BLaER1 treated with 17β-estradiol and CSF1 and Interleukin-3, amounts not matched to agents 10 nM and 100 nM (cell line): ENCODE data around the gene MMP23B.

ENCODE experiments used
- H3K27ac ChIP-seq, 11 experiments: shearing (Covaris generic); formaldehyde crosslinking; 2 replicates each; pipeline ENCODE4 v1.8.1; 2022
- H3K27me3 ChIP-seq, 11 experiments: shearing (Covaris generic); formaldehyde crosslinking; 2 replicates each; pipeline ENCODE4 v1.8.1; 2022
- H3K36me3 ChIP-seq, 11 experiments: shearing (Covaris generic); formaldehyde crosslinking; 2 replicates each; pipeline ENCODE4 v1.8.1; 2022
- H3K4me1 ChIP-seq, 10 experiments: shearing (Covaris generic); formaldehyde crosslinking; 2 replicates each; pipeline ENCODE4 v1.8.1; 2022
- H3K4me2 ChIP-seq, 11 experiments: shearing (Covaris generic); formaldehyde crosslinking; 2 replicates each; pipeline ENCODE4 v1.8.1; 2022
- H3K4me3 ChIP-seq, 10 experiments: shearing (Covaris generic); formaldehyde crosslinking; 2 replicates each; pipeline ENCODE4 v1.8.1; 2022
- H3K9ac ChIP-seq, 11 experiments: shearing (Covaris generic); formaldehyde crosslinking; 2 replicates each; pipeline ENCODE4 v1.8.1; 2022
- H3K9me3 ChIP-seq, 11 experiments: shearing (Covaris generic); formaldehyde crosslinking; replicated peaks in 1 of 11; 2 replicates each; pipeline ENCODE4 v1.8.1; 2022
- H4K20me1 ChIP-seq, 11 experiments: shearing (Covaris generic); formaldehyde crosslinking; 2 replicates each; pipeline ENCODE4 v1.8.1; 2022
- Cebpa-rat ChIP-seq, 11 experiments: shearing (Covaris generic); IDR thresholded peaks; 2 replicates each; pipeline ENCODE4 v1.8.1; 2022

The MMP23B gene

DNA sequence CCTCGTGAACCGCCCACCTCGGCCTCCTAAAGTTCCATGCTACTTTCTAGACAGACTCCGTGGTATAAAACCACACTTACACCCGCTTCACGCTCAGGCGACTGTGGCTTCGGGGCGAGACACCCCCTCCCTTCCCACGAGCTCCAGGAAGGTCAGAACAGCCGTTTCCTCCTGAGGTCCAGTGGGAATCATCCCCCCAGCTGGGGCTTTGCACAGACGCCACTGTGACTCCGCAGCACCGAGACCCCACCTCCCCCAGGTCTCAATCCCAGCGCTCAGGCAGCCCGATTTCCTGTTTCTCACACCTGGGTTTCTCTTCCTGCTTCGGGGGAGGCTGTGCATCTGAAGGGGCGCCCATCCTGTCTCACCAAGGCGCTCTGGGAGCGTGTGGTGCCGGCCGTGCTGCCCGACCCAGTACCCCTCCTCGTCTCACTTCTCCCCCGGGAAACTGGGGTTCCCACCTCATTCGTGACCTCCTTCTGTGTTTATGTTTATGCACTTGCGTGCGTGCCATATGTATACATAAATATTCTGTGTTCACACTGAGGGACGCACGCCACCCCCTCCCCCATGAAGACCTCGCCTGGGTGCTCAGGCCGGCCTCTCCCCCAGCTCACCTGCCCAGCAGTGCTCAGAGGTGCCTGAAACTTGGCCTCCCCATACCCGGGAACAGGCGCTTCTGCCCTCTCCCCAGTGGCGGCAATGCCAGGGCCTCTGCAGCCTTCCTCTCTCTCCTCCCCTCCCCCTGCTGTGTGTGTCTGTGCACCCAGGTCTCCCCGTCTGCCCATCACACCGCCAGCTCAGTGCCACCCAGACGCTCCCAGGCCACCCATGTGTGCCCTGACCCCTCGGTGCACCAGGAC lies 46.0 kb downstream of the MMP23B start:
- H3K27ac ChIP-seq = peak overlapping the region in 10 of 11 experiments; percentile 22 to 82 (median 70); a peak in 20 of 22 replicates
- H3K4me1 ChIP-seq = peaks cover 33 to 70% (median 59%) of the 10 kb centered on the region in 10 experiments
- H4K20me1 ChIP-seq = peaks cover 52 to 63% (median 56%) of the 10 kb centered on the region in 11 experiments
- H3K9ac ChIP-seq = peak overlapping the region; percentile 38 to 73 (median 60); a peak in 19 of 22 replicates
- H3K27me3 ChIP-seq = no peaks in the 10 kb centered on the region
- no peak for TF ChIP-seq Cebpa-rat (IDR thresholded peaks at IDR 0.05)
- H3K4me3 ChIP-seq = peak overlapping the region in 9 of 10 experiments; percentile 7 to 59 (median 40); a peak in 13 of 20 replicates
- no peaks in the 10 kb centered on the region for H3K9me3 ChIP-seq
- peak overlapping the region; percentile 80 to 98 (median 90) for H3K4me2 ChIP-seq
- H3K36me3 ChIP-seq = peaks cover 8 to 15% (median 13%) of the 10 kb centered on the region in 11 experiments; a peak in 21 of 22 replicates

- Histone ChIP-seq H3K9ac (peak overlapping the region; percentile 38 to 73 (median 60); a peak in 19 of 22 replicates), H4K20me1 (peaks cover 60 to 71% (median 64%) of the 10 kb centered on the region in 11 experiments), H3K4me3 (peak overlapping the region in 7 of 10 experiments; percentile 15 to 59 (median 44); a peak in 6 of 20 replicates), H3K27me3 (no peaks in the 10 kb centered on the region), H3K36me3 (peaks cover 12 to 18% (median 15%) of the 10 kb centered on the region in 11 experiments; a peak in 20 of 22 replicates), H3K9me3 (no peaks in the 10 kb centered on the region), H3K4me1 (peaks cover 27 to 68% (median 55%) of the 10 kb centered on the region in 10 experiments), H3K4me2 (peak overlapping the region; percentile 80 to 98 (median 90)), H3K27ac (peak overlapping the region in 10 of 11 experiments; percentile 22 to 82 (median 70); a peak in 20 of 22 replicates)
- no peak for TF ChIP-seq Cebpa-rat (IDR thresholded peaks at IDR 0.05)
These were observed 46.8 kb downstream of the MMP23B start for GRCh38 chr1:1678581-1679380.

DNA sequence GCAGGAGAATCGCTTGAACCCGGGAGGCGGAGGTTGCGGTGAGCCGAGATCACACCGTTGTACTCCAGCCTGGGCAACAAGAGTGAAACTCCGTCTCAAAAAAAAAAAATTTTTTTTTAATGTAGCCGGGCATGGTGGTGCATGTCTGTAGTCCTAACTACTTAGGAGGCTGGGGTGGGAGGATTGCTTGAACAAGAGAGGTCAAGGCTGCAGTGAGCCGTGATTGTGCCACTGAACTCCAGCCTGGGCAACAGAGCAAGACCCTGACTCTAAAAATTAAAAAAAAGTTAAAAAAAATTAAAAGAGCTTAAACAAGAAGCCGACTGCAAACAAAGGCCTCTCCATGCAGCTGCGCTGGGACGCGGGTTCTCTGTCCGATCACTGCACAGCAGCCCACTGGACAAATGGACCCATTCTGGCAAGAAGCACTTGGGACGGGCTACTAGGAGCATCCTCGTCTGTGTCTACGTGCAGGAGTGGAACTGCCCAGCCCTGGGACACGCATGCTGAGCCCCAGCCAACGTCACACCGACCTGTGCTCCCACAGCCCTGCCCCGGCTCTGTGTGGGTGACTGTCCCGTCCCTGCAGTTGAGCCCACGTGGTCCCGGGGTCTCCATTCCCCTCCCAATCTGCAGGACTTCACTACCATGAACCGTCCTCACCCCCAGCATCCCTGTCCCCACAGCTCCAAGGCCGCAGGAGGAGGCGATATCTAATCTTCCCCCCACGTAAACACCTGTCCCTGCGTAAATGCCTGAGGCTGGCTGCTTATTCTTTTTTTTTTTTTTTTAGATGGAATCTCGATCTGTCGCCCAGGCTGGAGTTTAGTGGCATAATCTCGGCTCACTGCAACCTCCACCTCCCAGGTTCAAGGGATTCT lies 48.3 kb downstream of the MMP23B start:
- TF ChIP-seq Cebpa-rat (IDR thresholded peaks at IDR 0.05) = no peak
- no peak overlapping the region for H3K4me3 ChIP-seq
- peaks cover 14 to 31% (median 22%) of the 10 kb centered on the region in 11 experiments; a peak in 20 of 22 replicates for H3K36me3 ChIP-seq
- peaks cover 21 to 63% (median 48%) of the 10 kb centered on the region in 10 experiments for H3K4me1 ChIP-seq
- no peaks in the 10 kb centered on the region for H3K27me3 ChIP-seq
- H3K9ac ChIP-seq = peak overlapping the region in 1 of 11 experiments; percentile 10; a peak in 1 of 22 replicates
- H4K20me1 ChIP-seq = peaks cover 72 to 82% (median 77%) of the 10 kb centered on the region in 11 experiments
- H3K27ac ChIP-seq = no peak overlapping the region
- peak overlapping the region in 4 of 11 experiments; percentile 12 to 91 (median 51); a peak in 5 of 22 replicates for H3K4me2 ChIP-seq
- no peaks in the 10 kb centered on the region for H3K9me3 ChIP-seq

DNA sequence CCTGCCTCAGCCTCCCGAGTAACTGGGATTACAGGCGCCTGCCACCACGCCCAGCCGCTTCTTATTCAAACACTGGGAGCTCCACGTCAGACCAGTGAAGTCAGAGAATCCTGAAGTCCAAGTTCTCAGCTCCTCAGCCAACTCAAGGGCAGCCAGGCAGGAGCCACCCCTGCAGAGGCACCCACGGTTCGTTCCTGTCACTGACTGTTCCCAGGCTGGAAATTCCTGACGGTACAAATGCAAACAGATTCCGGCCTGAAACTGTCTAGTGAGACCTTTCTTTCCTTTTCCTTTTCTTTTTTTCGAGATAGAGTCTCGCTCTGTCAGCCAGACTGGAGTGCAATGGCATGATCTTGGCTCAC lies 48.9 kb downstream of the MMP23B start:
- peak overlapping the region in 5 of 11 experiments; percentile 0 to 84 (median 18); a peak in 7 of 22 replicates for H3K4me2 ChIP-seq
- H3K36me3 ChIP-seq = peaks cover 14 to 33% (median 22%) of the 10 kb centered on the region in 11 experiments; a peak in 20 of 22 replicates
- no peak for TF ChIP-seq Cebpa-rat (IDR thresholded peaks at IDR 0.05)
- H3K4me1 ChIP-seq = peaks cover 21 to 67% (median 49%) of the 10 kb centered on the region in 10 experiments
- peak overlapping the region in 3 of 11 experiments; percentile 10 to 29 (median 24); a peak in 1 of 22 replicates for H3K9ac ChIP-seq
- H4K20me1 ChIP-seq = peaks cover 78 to 88% (median 82%) of the 10 kb centered on the region in 11 experiments
- no peaks in the 10 kb centered on the region for H3K27me3 ChIP-seq
- no peak overlapping the region for H3K4me3 ChIP-seq
- H3K9me3 ChIP-seq = no peaks in the 10 kb centered on the region
- no peak overlapping the region for H3K27ac ChIP-seq

- H3K4me1 ChIP-seq = peaks cover 16 to 63% (median 41%) of the 10 kb centered on the region in 10 experiments
- H3K36me3 ChIP-seq = peaks cover 15 to 43% (median 34%) of the 10 kb centered on the region in 11 experiments; a peak in 21 of 22 replicates
- H3K27me3 ChIP-seq = no peaks in the 10 kb centered on the region
- no peak for TF ChIP-seq Cebpa-rat (IDR thresholded peaks at IDR 0.05)
- H3K27ac ChIP-seq = no peak overlapping the region
- H4K20me1 ChIP-seq = peaks cover 78 to 98% (median 96%) of the 10 kb centered on the region in 11 experiments
- H3K9ac ChIP-seq = peak overlapping the region in 3 of 11 experiments; percentile 19 to 47 (median 29); a peak in 4 of 22 replicates
- H3K9me3 ChIP-seq = no peaks in the 10 kb centered on the region
- H3K4me2 ChIP-seq = no peak overlapping the region
- H3K4me3 ChIP-seq = no peak overlapping the region
These were observed 51.3 kb downstream of the MMP23B start for GRCh38 chr1:1683104-1683905.
